GM18951 (cell line): ENCODE measurements around the gene AOPEP.

Experiments used
- POLR2A ChIP-seq: IDR thresholded peaks from 4 replicates; pipeline ENCODE4 v1.6.1; 2011; ENCODE audit warnings: mild to moderate bottlenecking; ENCODE audit not compliant: insufficient read length, insufficient read depth; ENCODE audit errors: extremely low read depth
- in situ Hi-C: fragments of 300-500 bp; cut with MboI; formaldehyde crosslinking; loops from one replicate; pipeline ENCODE4 v1.12.0; 2022; ENCODE audit warnings: low sequenced_read_pairs, mixed read lengths, inconsistent platforms; ENCODE audit not compliant: unreplicated experiment

AOPEP gene

GRCh38 chr9:95047452-95048224 is 321.1 kb downstream of the AOPEP start:
- TF ChIP-seq POLR2A: no peak
- in situ Hi-C loops: no loop called here

- TF ChIP-seq POLR2A: no peak
- in situ Hi-C loops: no loop called here
Measured at GRCh38 chr9:95048225-95049087, 322.0 kb downstream of the AOPEP start.

GRCh38 chr9:95049761-95050160 is 323.3 kb downstream of the AOPEP start:
- TF ChIP-seq POLR2A: no peak
- in situ Hi-C loops: no loop called here

- TF ChIP-seq POLR2A: no peak
- in situ Hi-C loops: no loop called here
Measured at GRCh38 chr9:95053611-95054570, 327.4 kb downstream of the AOPEP start.

GRCh38 chr9:95055334-95055850 is 328.9 kb downstream of the AOPEP start:
- TF ChIP-seq POLR2A: no peak
- in situ Hi-C loops: no loop called here

GRCh38 chr9:95055851-95056551 is 329.5 kb downstream of the AOPEP start:
- TF ChIP-seq POLR2A: no peak
- in situ Hi-C loops: no loop called here

- in situ Hi-C loops: no loop called here
- TF ChIP-seq POLR2A: no peak
Measured at GRCh38 chr9:95057101-95057500, 330.6 kb downstream of the AOPEP start.

GRCh38 chr9:95058121-95058785 is 331.8 kb downstream of the AOPEP start:
- in situ Hi-C loops: no loop called here
- no peak for TF ChIP-seq POLR2A

GRCh38 chr9:95058795-95059386 is 332.4 kb downstream of the AOPEP start:
- in situ Hi-C loops: no loop called here
- TF ChIP-seq POLR2A: no peak

- TF ChIP-seq POLR2A: no peak
- in situ Hi-C loops: no loop called here
Measured at GRCh38 chr9:95060234-95060633, 333.7 kb downstream of the AOPEP start.

GRCh38 chr9:95060916-95061315 is 334.4 kb downstream of the AOPEP start:
- in situ Hi-C loops: no loop called here
- TF ChIP-seq POLR2A: no peak
